HEK293 (cell line): ENCODE results near the gene RAB20.

Experiments used
- CTCF ChIA-PET: fragments of 350-600 bp; formaldehyde crosslinking; extraction: SDS; loops from one replicate; lab custom pipeline; 2021; ENCODE audit warnings: antibody characterized with exemption; lab: Yijun Ruan, JAX
- POLR2A ChIA-PET: fragments of 300-600 bp; formaldehyde crosslinking; extraction: SDS; loops from one replicate; lab custom pipeline; 2020; ENCODE audit warnings: antibody characterized with exemption, inconsistent platforms; lab: Yijun Ruan, JAX
- H3K27ac ChIP-seq: fragments of 200-500 bp; sonication (Bioruptor generic); 2 replicates; pipeline ENCODE4 v1.5.1; 2014; ENCODE audit warnings: low read depth, low read length, control low read depth, inconsistent platforms; ENCODE audit errors: extremely low read depth
- H3K36me3 ChIP-seq, 2 experiments: fragments of 200-500 bp in 1 of 2; sonication (Bioruptor generic) in 1 of 2; 1 replicate in 1 of 2; 2 replicates in 1 of 2; pipeline ENCODE4 v1.5.1; 2014 to 2017; ENCODE audit warnings: inconsistent platforms in 2 of 2, low read length in 2 of 2; ENCODE audit not compliant: control insufficient read depth in 2 of 2, insufficient read depth in 1 of 2
- H3K4me1 ChIP-seq: fragments of 200-500 bp; sonication (Bioruptor generic); 2 replicates; pipeline ENCODE4 v1.5.1; 2014; ENCODE audit warnings: mild to moderate bottlenecking, low read length, inconsistent platforms; ENCODE audit not compliant: control insufficient read depth, insufficient read depth
- H3K4me3 ChIP-seq: 2 replicates; pipeline ENCODE4 v1.5.1; 2011; ENCODE audit warnings: low read depth, mild to moderate bottlenecking, control low read depth, low read length, moderate library complexity
- H3K9me3 ChIP-seq: fragments of 200-500 bp; sonication (Bioruptor generic); 2 replicates; pipeline ENCODE4 v1.5.1; 2014; ENCODE audit warnings: low read depth, low read length, inconsistent platforms; ENCODE audit not compliant: control insufficient read depth, insufficient read depth
- KLF10 ChIP-seq: fragments of 450-650 bp; IDR thresholded peaks from 2 replicates; pipeline ENCODE4 v1.5.1; 2018; ENCODE audit warnings: missing biosample characterization, mild to moderate bottlenecking, missing genetic modification characterization
- KLF7 ChIP-seq: fragments of 450-650 bp; formaldehyde crosslinking; IDR thresholded peaks from 2 replicates; pipeline ENCODE4 v1.5.1; 2016; ENCODE audit warnings: missing biosample characterization, missing genetic modification characterization, borderline replicate concordance
- WT1 ChIP-seq: fragments of 450-650 bp; formaldehyde crosslinking; IDR thresholded peaks from 2 replicates; pipeline ENCODE4 v1.5.1; 2016; ENCODE audit warnings: missing biosample characterization, missing genetic modification characterization
- ZNF133 ChIP-seq: fragments of 450-650 bp; formaldehyde crosslinking; IDR thresholded peaks from 2 replicates; pipeline ENCODE4 v1.5.1; 2016; ENCODE audit warnings: missing biosample characterization, missing genetic modification characterization
- ZNF184 ChIP-seq: fragments of 450-650 bp; IDR thresholded peaks from 2 replicates; pipeline ENCODE4 v1.5.1; 2018; ENCODE audit warnings: missing biosample characterization, mild to moderate bottlenecking, missing genetic modification characterization
- ZNF350 ChIP-seq: fragments of 450-650 bp; formaldehyde crosslinking; IDR thresholded peaks from 2 replicates; pipeline ENCODE4 v1.5.0; 2017; ENCODE audit warnings: missing biosample characterization, mild to moderate bottlenecking, missing genetic modification characterization
- ZNF404 ChIP-seq: fragments of 450-650 bp; formaldehyde crosslinking; IDR thresholded peaks from 2 replicates; pipeline ENCODE4 v1.5.1; 2017; ENCODE audit warnings: missing biosample characterization, missing genetic modification characterization
- ZNF558 ChIP-seq: fragments of 450-650 bp; formaldehyde crosslinking; IDR thresholded peaks from 2 replicates; pipeline ENCODE4 v1.5.1; 2016; ENCODE audit warnings: missing biosample characterization, missing genetic modification characterization
- ZNF654 ChIP-seq: fragments of 450-650 bp; formaldehyde crosslinking; IDR thresholded peaks from 2 replicates; pipeline ENCODE4 v1.5.1; 2016; ENCODE audit warnings: low read depth, missing biosample characterization, missing genetic modification characterization
- ZNF660 ChIP-seq: fragments of 450-650 bp; IDR thresholded peaks from 2 replicates; pipeline ENCODE4 v1.5.1; 2018; ENCODE audit warnings: missing biosample characterization, mild to moderate bottlenecking, missing genetic modification characterization
- TF ChIP-seq, protein P1 (sequence below): fragments of 450-650 bp; formaldehyde crosslinking; IDR thresholded peaks from 2 replicates; pipeline ENCODE4 v1.5.1; 2016; ENCODE audit warnings: missing biosample characterization, missing genetic modification characterization
- TF ChIP-seq, protein P2 (sequence below): fragments of 450-650 bp; formaldehyde crosslinking; IDR thresholded peaks from 2 replicates; pipeline ENCODE4 v1.5.1; 2017; ENCODE audit warnings: missing biosample characterization, missing genetic modification characterization
- TF ChIP-seq, protein P3 (sequence below): fragments of 450-650 bp; formaldehyde crosslinking; IDR thresholded peaks from 2 replicates; pipeline ENCODE4 v1.5.1; 2016; ENCODE audit warnings: missing biosample characterization, missing genetic modification characterization
- TF ChIP-seq, protein P4 (sequence below): sonication (generic); formaldehyde crosslinking; IDR thresholded peaks from 2 replicates; pipeline ENCODE4 v1.8.1; 2022; ENCODE audit warnings: mild to moderate bottlenecking, moderate library complexity, missing genetic modification reagents
- TF ChIP-seq, protein P5 (sequence below): fragments of 450-650 bp; formaldehyde crosslinking; IDR thresholded peaks from 2 replicates; pipeline ENCODE4 v1.5.1; 2016; ENCODE audit warnings: missing biosample characterization, missing genetic modification characterization, borderline replicate concordance

The RAB20 gene

DNA sequence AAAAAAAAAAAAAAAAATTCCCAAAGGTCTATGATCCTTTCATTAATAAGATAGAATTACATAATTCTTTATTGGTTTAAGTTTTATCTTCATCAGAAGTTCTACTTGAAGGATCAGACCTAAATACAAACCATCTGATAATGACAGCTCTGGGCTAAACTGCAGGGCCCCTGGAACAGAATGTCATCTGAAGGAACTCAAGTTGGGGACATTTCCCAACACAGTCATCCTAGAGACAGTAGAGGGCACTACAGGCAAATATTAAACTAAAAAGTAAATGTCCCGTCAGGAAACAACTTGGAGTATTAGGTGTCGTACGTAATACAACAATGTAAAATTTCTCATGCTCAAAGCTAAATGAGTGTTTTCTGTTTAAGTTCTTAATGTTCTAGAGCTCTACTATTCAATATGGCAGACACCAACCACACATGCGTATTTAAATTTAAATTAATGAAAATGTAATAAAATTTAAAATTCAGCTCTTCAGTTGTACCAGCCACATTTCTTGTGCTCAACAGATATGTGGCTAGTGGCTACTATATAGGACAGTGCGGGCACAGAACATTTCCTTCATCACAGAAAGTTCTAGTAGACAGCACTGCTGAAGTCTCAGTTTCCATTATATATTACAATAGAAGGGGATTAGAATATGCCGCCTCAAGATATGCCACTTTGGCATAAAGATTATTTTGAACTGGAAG is 32.1 kb upstream of the RAB20 start:
- CTCF ChIA-PET = interaction anchor here (0.5 to 1.3 kb wide), 22 partner anchors 9 to 850 kb away, joined by 3 to 7 read pairs (median 3); no protein-coding TSS in a partner anchor
- Histone ChIP-seq H3K9me3 (no peaks in the 10 kb centered on the region), H3K27ac (no peak overlapping the region), H3K36me3 (no peaks in the 10 kb centered on the region), H3K4me3 (no peak overlapping the region), H3K4me1 (no peaks in the 10 kb centered on the region)
- POLR2A ChIA-PET = interaction anchor here (1.0 kb wide), 1 partner anchor 122 kb away, joined by 3 read pairs; no protein-coding TSS in a partner anchor
- TF ChIP-seq, protein P1, sequence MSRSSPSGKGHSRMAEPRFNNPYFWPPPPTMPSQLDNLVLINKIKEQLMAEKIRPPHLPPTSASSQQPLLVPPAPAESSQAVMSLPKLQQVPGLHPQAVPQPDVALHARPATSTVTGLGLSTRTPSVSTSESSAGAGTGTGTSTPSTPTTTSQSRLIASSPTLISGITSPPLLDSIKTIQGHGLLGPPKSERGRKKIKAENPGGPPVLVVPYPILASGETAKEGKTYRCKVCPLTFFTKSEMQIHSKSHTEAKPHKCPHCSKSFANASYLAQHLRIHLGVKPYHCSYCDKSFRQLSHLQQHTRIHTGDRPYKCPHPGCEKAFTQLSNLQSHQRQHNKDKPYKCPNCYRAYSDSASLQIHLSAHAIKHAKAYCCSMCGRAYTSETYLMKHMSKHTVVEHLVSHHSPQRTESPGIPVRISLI (tag by site-specific recombination) = peak; percentile 84; the same call in 1 of the 2 replicates
- TF ChIP-seq ZNF660 (tag by site-specific recombination) (peak; percentile 98), ZNF133 (0 out of 2 replicates have a peak, but pooled peaks have one; percentile 41), KLF7 (tag by site-specific recombination) (no peak), ZNF184 (tag by site-specific recombination) (no peak), ZNF654 (peak; percentile 89)
- TF ChIP-seq, protein P2, sequence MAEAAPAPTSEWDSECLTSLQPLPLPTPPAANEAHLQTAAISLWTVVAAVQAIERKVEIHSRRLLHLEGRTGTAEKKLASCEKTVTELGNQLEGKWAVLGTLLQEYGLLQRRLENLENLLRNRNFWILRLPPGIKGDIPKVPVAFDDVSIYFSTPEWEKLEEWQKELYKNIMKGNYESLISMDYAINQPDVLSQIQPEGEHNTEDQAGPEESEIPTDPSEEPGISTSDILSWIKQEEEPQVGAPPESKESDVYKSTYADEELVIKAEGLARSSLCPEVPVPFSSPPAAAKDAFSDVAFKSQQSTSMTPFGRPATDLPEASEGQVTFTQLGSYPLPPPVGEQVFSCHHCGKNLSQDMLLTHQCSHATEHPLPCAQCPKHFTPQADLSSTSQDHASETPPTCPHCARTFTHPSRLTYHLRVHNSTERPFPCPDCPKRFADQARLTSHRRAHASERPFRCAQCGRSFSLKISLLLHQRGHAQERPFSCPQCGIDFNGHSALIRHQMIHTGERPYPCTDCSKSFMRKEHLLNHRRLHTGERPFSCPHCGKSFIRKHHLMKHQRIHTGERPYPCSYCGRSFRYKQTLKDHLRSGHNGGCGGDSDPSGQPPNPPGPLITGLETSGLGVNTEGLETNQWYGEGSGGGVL (tag by site-specific recombination) = no peak

DNA sequence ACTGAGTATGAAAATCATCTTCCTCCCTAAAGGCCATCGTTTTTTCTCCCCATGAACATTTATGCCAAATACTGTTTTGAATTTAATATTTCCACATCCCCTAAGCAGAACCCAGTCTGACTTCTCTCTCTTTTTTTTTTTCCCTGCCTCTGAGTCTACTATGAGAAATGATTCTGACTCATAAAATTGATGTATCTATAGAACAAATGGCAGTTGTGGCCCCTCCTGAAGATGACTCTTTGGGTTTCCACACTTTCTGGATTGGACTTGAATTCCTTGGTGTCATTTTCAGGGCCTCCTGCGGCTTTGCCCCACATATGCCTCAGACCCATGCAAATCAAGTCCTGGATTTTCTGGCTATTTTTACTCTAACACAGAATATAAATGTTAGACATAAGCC is 31.1 kb upstream of the RAB20 start:
- TF ChIP-seq KLF10 (tag by site-specific recombination) = no peak
- TF ChIP-seq, protein P3, sequence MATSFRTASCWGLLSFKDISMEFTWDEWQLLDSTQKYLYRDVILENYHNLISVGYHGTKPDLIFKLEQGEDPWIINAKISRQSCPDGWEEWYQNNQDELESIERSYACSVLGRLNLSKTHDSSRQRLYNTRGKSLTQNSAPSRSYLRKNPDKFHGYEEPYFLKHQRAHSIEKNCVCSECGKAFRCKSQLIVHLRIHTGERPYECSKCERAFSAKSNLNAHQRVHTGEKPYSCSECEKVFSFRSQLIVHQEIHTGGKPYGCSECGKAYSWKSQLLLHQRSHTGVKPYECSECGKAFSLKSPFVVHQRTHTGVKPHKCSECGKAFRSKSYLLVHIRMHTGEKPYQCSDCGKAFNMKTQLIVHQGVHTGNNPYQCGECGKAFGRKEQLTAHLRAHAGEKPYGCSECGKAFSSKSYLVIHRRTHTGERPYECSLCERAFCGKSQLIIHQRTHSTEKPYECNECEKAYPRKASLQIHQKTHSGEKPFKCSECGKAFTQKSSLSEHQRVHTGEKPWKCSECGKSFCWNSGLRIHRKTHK (tag by site-specific recombination) = no peak
- TF ChIP-seq ZNF660 (tag by site-specific recombination) = no peak
- no peak for TF ChIP-seq WT1
- TF ChIP-seq ZNF404 (tag by site-specific recombination) = no peak
- TF ChIP-seq ZNF350 (tag by site-specific recombination) = no peak
- TF ChIP-seq, protein P4, sequence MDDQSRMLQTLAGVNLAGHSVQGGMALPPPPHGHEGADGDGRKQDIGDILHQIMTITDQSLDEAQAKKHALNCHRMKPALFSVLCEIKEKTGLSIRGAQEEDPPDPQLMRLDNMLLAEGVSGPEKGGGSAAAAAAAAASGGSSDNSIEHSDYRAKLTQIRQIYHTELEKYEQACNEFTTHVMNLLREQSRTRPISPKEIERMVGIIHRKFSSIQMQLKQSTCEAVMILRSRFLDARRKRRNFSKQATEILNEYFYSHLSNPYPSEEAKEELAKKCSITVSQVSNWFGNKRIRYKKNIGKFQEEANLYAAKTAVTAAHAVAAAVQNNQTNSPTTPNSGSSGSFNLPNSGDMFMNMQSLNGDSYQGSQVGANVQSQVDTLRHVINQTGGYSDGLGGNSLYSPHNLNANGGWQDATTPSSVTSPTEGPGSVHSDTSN (CRISPR knock-in tag) = no peak
- TF ChIP-seq, protein P5, sequence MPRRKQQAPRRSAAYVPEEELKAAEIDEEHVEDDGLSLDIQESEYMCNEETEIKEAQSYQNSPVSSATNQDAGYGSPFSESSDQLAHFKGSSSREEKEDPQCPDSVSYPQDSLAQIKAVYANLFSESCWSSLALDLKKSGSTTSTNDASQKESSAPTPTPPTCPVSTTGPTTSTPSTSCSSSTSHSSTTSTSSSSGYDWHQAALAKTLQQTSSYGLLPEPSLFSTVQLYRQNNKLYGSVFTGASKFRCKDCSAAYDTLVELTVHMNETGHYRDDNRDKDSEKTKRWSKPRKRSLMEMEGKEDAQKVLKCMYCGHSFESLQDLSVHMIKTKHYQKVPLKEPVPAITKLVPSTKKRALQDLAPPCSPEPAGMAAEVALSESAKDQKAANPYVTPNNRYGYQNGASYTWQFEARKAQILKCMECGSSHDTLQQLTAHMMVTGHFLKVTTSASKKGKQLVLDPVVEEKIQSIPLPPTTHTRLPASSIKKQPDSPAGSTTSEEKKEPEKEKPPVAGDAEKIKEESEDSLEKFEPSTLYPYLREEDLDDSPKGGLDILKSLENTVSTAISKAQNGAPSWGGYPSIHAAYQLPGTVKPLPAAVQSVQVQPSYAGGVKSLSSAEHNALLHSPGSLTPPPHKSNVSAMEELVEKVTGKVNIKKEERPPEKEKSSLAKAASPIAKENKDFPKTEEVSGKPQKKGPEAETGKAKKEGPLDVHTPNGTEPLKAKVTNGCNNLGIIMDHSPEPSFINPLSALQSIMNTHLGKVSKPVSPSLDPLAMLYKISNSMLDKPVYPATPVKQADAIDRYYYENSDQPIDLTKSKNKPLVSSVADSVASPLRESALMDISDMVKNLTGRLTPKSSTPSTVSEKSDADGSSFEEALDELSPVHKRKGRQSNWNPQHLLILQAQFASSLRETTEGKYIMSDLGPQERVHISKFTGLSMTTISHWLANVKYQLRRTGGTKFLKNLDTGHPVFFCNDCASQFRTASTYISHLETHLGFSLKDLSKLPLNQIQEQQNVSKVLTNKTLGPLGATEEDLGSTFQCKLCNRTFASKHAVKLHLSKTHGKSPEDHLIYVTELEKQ (tag by site-specific recombination) = no peak
- TF ChIP-seq ZNF558 (tag by site-specific recombination) = no peak
- no peaks in the 10 kb centered on the region for H3K9me3 ChIP-seq
- ChIA-PET CTCF (interaction anchor here (0.7 to 1.3 kb wide), 2 partner anchors 17 to 18 kb away, joined by 3 to 7 read pairs; no protein-coding TSS in a partner anchor), POLR2A (no interaction called here)
- no peaks in the 10 kb centered on the region for H3K4me1 ChIP-seq
- H3K36me3 ChIP-seq = no peaks in the 10 kb centered on the region
- no peak overlapping the region for H3K27ac ChIP-seq
- H3K4me3 ChIP-seq = no peak overlapping the region
